Measurements from ENCODE around the gene ART5. TPM values are rescaled to one million over a fixed set of nuclear protein-coding genes. Genes with fewer than 3 reads are reported as not detected.

ART5 gene
- total RNA-seq, 4 donors from 2014 or later, result 0.64 TPM; not detected in 3

- Histone ChIP-seq H3K36me3 (peaks cover 0 to 5% (median 0%) of the 10 kb centered on the region in 4 donors), H3K4me3 (no peak overlapping the region), H3K27me3 (no peaks in the 10 kb centered on the region), H3K4me1 (no peaks in the 10 kb centered on the region), H3K9me3 (no peaks in the 10 kb centered on the region), H3K27ac (no peak overlapping the region)
- intact Hi-C loops (cut with DNase I; ENCODE audit: low total_unique reads), result no loop called here
- no peak for DNase-seq
- TF ChIP-seq POLR2A (IDR thresholded peaks at IDR 0.05) (no peak), POLR2AphosphoS5 (IDR thresholded peaks at IDR 0.05) (no peak), CTCF (IDR thresholded peaks at IDR 0.05) (no peak), EP300 (IDR thresholded peaks at IDR 0.05; ENCODE audit: low read depth) (no peak)
- in situ Hi-C loops (cut with MboI; ENCODE audit: low pct_ligation_motif_present in 1 of 4, low pct_unique_long_range_greater_than_20kb in 1 of 4, low sequenced_read_pairs in 3 of 4), result no loop called here
- 92% methylated on average over 17 of the region's 17 CpGs; no CpG with 5 or more reads in 1 of the 2 donors for WGBS, 2 donors (ENCODE audit: low coverage in 1 of 2)
Observed at GRCh38 chr11:3666023-3666530, 24.3 kb upstream of the ART5 start.

GRCh38 chr11:3665336-3666022 lies 23.7 kb upstream of the ART5 start:
- no peak overlapping the region for H3K4me3 ChIP-seq
- intact Hi-C loops (cut with DNase I; ENCODE audit: low total_unique reads), result no loop called here
- no peak for TF ChIP-seq POLR2AphosphoS5 (IDR thresholded peaks at IDR 0.05)
- TF ChIP-seq CTCF (IDR thresholded peaks at IDR 0.05), result no peak
- TF ChIP-seq EP300 (IDR thresholded peaks at IDR 0.05; ENCODE audit: low read depth), result no peak
- TF ChIP-seq POLR2A (IDR thresholded peaks at IDR 0.05), result no peak
- no peak overlapping the region for H3K27ac ChIP-seq
- WGBS, 2 donors (ENCODE audit: low coverage in 1 of 2), result 97% methylated on average over 6 of the region's 6 CpGs; no CpG with 5 or more reads in 1 of the 2 donors
- in situ Hi-C loops (cut with MboI; ENCODE audit: low pct_ligation_motif_present in 1 of 4, low pct_unique_long_range_greater_than_20kb in 1 of 4, low sequenced_read_pairs in 3 of 4), result no loop called here
- H3K9me3 ChIP-seq, result no peaks in the 10 kb centered on the region
- no peaks in the 10 kb centered on the region for H3K4me1 ChIP-seq
- no peaks in the 10 kb centered on the region for H3K27me3 ChIP-seq
- no peak for DNase-seq
- peaks cover 0 to 5% (median 0%) of the 10 kb centered on the region in 4 donors for H3K36me3 ChIP-seq

- DNase-seq, result no peak
- Histone ChIP-seq H3K27ac (no peak overlapping the region), H3K4me1 (no peaks in the 10 kb centered on the region), H3K36me3 (peaks cover 0 to 5% (median 0%) of the 10 kb centered on the region in 4 donors), H3K4me3 (no peak overlapping the region), H3K27me3 (no peaks in the 10 kb centered on the region), H3K9me3 (no peaks in the 10 kb centered on the region)
- TF ChIP-seq POLR2AphosphoS5 (IDR thresholded peaks at IDR 0.05) (no peak), EP300 (IDR thresholded peaks at IDR 0.05; ENCODE audit: low read depth) (no peak), CTCF (IDR thresholded peaks at IDR 0.05) (no peak), POLR2A (IDR thresholded peaks at IDR 0.05) (no peak)
- intact Hi-C loops (cut with DNase I; ENCODE audit: low total_unique reads), result no loop called here
- in situ Hi-C loops (cut with MboI; ENCODE audit: low pct_ligation_motif_present in 1 of 4, low pct_unique_long_range_greater_than_20kb in 1 of 4, low sequenced_read_pairs in 3 of 4), result no loop called here
- WGBS, 2 donors (ENCODE audit: low coverage in 1 of 2), result 87% methylated on average over 3 to 10 of the region's 10 CpGs
Observed at GRCh38 chr11:3664032-3664630, 22.3 kb upstream of the ART5 start.

- no peak for TF ChIP-seq POLR2AphosphoS5 (IDR thresholded peaks at IDR 0.05)
- no peak for TF ChIP-seq POLR2A (IDR thresholded peaks at IDR 0.05)
- H3K36me3 ChIP-seq, result peaks cover 0 to 5% (median 0%) of the 10 kb centered on the region in 4 donors
- H3K9me3 ChIP-seq, result no peaks in the 10 kb centered on the region
- no peak overlapping the region for H3K27ac ChIP-seq
- no peak for DNase-seq
- intact Hi-C loops (cut with DNase I; ENCODE audit: low total_unique reads) (no loop called here), in situ Hi-C loops (cut with MboI; ENCODE audit: low pct_ligation_motif_present in 1 of 4, low pct_unique_long_range_greater_than_20kb in 1 of 4, low sequenced_read_pairs in 3 of 4) (no loop called here)
- no peaks in the 10 kb centered on the region for H3K4me1 ChIP-seq
- no peaks in the 10 kb centered on the region for H3K27me3 ChIP-seq
- H3K4me3 ChIP-seq, result no peak overlapping the region
Observed at GRCh38 chr11:3662856-3663255, 21.1 kb upstream of the ART5 start.
